ENCODE data around the gene KCNJ6. TPM values are rescaled to one million over a fixed set of nuclear protein-coding genes. Genes with fewer than 3 reads are reported as not detected.
"Not testable (repeated sequence)": the region's sequence is repeated elsewhere in the genome, so short reads cannot be mapped to it uniquely, and the experiment has no call there.

KCNJ6 gene, protein sequence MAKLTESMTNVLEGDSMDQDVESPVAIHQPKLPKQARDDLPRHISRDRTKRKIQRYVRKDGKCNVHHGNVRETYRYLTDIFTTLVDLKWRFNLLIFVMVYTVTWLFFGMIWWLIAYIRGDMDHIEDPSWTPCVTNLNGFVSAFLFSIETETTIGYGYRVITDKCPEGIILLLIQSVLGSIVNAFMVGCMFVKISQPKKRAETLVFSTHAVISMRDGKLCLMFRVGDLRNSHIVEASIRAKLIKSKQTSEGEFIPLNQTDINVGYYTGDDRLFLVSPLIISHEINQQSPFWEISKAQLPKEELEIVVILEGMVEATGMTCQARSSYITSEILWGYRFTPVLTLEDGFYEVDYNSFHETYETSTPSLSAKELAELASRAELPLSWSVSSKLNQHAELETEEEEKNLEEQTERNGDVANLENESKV
- not detected for total RNA-seq

DNA sequence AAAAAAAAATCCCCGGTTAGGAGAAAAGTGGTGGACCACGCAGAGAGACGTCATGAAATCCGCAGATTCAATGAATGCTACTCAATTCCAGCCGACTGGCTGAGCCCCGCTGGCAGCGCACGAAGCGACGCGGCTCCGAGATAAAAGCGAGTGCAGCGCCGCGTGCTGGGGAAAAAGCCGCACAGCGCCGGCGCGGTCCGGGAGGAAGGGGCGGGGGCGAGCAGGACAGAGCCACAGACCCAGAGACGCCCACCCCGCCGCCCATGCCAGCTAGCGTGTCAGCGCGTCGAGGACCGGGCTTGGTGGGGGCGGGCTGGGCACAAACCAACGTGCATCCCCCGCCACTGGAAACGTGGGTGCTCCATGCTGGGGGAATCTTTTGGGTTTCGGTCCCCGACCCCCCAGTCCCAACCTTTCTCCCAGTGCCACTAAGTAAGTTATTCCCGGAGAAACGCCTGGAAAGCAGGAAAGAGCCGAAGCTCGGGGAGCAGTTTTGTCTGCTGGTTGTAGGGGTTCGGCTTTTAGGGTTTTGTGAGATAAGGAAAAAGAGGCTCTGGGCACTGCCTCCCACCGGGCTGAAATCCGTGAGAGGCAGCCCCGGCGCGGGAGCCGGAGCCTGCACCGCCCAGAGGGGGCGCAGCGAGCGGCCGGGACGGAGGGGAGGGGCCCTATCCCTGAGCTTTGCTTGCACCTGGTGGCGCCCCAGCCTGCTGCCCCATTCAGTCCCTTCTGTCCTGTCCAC, at the start of gene KCNJ6:
TSS of gene KCNJ6 (minus strand) at position 148 of the 742 bp plus-strand sequence. CDS start 75,775 bp downstream, outside the sequence.
- no peak for DNase-seq

DNA sequence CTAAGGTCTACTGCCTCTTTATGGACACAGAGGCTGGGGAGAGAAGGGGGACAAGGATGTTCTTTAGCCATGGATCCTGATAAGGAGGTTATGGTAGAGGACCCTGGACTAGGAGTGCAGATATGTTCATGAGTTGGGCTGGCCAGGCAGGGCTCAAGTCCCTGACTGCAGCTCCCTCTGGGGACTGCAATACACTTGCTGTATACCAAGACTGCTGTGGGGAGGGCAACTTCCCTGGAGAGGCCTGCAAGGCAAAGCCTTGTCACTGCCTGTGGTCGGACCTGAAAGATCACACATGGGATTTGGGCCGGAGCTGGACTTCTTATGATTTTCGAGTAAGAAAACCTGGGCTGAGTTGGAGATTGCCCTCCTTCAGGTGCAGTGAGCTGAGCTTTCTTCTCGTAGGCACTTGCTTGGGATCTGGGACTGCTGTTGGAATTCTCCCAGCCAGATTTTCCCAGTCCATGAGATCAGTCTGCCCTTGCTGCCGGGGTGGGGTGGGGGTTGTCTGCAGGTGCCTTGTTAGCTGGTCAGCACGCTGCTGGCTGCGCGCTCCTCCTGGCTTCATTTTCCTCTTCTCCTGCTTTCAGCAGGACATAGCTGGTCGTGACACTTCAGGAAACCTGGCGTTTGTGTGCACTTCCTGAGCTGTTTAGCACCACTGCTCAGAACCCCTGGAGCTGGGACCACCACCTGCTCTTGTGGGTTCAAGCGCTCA, 49.0 kb upstream of the KCNJ6 start:
- no peak for DNase-seq

DNA sequence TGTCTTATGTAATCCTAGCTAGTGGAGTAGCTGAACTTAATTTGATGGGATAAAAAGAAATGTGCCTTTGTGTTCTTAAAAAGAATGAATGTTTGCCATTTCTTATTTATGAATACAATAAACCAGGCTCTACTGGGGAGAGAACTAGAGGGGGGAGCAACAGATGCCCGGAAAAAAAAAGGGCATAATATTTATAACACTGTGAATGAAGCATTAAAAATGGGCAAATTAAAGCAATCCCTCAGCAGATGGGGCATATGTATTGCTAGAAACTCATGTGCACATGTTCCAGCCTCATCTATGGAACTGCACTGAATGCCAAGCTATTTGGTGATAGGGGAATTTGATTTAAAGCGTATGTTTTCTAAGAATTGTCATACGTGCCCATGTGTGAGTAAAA, 42.3 kb upstream of the KCNJ6 start:
- no peak for DNase-seq

DNA sequence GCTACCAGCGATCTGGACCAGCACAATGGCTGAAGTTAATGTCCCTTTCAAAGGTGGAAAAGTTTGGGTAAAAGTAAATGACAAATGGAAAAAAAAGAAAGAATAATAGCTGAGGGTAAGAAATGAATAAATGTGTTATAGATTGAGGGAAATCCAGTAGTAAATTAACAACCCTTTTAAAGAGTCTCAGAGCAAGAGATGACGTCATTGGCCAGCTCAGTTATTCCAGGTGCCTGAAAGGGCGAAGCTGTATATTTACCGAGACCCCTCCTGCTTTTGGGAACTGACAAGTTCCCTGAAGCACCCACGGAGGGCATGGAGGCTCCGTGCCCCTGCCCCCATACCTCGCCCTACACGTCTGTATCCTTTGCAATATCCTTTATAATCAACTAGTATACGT, 40.5 kb upstream of the KCNJ6 start:
- DNase-seq, result no peak

DNA sequence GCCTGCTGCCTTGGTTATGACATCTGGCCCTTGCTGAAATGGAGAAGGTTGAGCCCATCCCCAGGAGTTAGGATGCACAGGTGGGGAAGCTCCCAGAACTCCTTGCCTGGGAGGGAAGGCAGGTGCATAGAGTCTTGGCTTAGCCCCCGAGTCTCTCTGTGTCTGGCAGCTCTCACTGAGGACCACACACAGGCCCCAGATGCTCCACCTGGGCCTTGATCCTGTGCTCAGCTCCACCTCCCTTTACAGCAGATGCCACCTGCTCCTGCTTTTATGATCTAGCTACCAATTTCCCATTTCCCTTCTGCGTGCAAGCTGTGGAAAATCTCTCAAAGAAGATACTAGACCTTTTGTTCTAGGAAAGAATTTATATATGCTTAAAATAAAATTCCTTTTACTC, 28.8 kb upstream of the KCNJ6 start:
- DNase-seq, result no peak

DNA sequence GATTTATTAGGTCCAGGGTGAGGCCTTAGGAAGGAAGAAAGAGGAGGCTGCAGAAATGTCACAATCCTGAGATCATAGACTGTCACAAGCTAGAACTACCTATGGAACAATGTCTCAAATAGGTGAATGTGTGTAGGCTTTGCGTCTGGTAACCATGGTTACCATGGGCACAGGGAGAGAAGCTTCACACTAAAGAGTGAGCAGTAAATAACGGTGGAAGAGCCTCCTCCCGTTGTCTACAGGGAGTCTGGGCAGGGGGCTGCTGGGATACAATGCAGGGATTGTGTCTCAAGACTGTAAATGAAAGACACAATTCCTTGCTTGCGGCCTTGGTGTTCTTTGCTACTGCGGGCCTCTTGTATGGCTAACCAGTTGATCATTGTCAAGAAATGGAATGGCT, 28.2 kb upstream of the KCNJ6 start:
- no peak for DNase-seq

DNA sequence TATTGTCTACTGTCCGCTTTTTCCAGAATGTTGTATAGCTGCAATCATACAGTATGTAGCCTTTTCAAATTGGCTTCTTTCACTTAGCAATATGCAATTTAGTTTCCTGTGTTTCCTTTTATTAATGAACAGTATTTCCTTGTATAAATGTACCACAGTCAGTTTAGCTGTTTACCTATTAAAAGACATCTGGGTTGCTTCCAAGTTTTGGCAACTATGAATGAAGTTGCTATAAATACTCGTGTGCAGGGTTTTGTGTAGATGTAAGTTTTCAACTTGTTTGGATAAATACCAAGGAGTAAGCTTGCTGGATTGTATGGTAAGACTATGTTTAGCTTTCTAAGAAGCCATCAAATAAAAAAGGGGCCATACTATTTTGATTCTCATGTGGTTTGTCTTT, 24.4 kb upstream of the KCNJ6 start:
- no peak for DNase-seq

DNA sequence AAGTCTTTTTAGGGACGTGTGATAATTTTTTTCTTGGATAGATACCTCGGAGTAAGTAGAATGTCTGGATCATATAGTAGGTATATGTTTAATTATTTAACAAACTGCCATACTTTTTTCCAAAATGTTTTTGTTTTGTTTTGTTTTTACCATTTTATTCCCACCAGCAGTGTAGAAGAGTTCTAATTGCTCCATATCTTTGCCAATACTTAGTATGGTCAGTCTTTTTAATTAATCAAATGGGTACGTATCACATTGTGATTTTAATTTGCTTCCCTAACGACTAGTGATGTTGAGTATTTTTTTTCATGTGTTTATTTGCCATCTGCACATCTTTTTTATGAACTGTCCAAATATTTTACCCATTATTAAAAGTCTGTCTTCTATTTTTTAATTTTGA, 23.6 kb upstream of the KCNJ6 start:
- DNase-seq, result no peak

DNA sequence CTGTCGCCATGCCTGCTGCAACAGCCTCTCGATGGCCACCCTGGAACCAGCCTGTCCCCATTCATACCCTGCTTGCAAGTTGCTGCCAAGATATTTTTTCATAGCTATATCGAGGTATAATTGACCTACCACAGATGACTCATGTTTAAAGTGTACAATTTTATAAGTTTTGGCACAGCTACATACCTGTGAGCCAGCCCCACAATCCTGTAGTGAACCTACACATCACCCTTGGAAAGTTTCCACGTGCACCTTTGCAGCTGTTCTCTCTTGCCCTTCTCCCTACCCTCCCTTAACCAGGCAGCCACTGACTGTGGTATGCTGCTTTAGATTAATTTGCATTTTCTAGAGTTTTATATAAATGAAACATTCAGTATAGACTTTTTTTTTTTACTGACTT, 23.0 kb upstream of the KCNJ6 start:
- DNase-seq, result no peak

DNA sequence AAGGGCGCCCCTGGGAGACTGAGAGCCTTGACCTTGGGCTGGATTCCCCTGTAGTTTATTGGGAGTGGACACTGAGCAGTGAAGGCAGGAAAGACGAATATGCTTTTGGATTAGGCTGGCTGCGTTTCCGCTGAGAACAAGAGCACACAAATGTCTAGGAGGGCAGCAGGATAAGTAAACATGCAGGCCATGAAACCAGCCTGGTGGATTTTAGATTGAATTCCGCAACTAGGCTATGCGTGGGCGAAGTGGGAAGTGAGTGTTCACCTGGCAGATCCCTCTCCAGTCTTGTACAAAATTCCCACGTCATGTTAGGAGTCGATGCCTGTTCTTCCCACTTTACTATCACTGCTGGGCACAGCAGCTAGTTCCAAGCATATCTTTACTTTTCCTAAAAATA, 21.4 kb upstream of the KCNJ6 start:
- DNase-seq, result no peak

DNA sequence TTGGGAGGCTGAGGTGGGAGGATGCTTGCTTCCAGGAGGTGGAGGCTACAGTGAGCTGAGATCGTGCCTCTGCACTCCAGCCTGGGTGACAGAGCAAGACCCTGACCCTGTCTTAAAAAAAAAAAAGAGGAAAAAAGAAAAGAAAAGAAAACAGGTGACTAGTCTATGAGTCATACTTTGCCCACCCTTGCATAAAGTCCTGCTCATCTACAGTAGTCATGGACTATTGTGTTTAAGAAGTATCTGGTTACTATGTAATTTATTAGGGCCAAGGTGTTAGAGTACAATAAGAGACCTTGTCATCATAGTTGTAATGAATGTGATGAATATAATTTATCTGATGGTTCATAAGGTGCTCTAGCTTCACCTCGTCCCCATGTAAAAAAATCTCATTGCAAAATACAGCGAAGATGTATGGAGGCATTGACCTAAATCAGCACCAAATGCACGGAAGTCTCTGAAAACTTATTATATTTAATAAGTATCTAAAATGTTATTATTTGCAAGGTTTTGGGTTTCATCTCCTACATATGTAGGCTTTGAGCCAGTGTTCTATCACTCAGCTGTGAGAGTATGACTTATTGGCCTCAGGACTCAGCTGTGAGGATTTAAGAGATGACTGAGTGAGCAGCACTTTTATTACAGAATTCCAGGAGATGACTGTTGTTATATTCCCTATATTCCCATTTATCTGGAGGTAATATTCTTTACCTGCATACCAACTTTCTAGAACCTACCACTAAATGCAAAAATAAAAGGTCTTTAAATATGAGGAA, 19.9 kb upstream of the KCNJ6 start:
- DNase-seq, result no peak

DNA sequence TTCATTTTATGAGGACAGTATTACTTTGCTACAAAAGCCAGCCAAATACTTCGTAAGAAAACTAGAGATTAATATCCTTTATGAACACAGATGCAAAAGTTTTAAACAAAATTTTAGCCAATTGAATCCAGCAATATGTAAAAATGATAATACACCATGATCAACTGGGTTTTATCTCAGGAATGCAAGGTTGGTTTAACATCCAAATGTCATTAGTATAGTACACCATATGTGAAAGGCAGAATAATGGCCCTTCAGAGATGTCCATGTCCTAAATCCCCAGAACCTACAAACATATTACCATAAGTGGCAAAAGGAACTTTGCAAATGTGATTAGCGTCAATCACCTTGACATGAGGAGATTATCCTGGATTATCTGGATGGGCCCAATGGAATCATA, 16.7 kb upstream of the KCNJ6 start:
- no peak for DNase-seq

DNA sequence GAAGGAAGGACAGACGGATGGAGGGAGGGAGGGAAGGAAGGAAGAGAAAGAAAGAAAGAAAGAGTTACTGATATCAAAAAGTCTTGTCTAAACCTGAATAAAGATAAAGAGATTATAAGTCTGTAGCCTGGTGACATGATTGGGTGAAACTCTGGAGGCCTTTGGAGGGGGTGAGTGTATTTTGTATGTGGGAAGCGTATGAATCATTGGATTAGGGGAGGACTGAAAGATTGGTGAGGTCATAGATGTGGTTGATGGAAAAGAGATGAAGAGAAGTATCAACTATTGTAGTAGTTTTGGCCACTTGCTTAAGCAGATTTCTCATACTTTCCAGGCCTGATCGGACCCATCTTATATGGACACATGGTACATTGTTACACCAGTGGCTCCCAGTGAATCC, 11.5 kb upstream of the KCNJ6 start:
- no peak for DNase-seq

DNA sequence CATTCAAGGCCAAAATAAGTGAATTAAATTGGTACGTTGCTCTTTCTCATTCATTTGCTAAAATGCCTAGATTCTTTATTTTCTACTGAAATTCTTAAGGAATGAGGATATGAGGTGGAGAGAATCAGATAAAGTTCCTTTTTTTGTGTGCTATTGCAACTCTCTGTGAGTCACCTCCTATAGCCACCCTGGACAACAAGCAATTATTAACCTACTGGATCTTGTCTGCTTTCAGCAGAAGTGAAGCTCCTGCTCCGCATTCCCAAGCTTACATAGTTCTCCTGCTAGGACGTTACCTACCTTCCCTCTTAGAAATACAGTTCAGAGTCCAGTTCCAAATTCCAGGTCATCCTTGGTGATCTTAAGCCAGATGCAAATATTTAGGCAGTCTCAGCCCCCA, 4.8 kb upstream of the KCNJ6 start:
- no peak for DNase-seq

DNA sequence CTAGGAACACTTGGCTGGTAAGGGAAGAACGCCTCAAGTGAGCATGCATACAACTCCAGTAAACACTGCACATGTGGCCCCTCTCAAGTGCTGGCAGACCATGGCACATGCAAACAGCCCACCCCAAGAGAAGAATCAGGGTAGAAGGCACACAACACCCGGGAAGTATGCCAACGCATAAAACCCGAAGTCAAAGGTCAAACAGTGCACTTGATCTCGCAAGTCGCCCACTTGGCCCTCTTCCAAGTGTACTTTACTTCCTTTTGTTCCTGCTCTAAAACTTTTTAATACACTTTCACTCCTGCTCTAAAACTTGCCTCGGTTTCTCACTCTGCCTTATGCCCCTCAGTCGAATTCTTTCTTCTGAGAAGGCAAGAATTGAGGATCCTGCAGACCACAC, 4.0 kb upstream of the KCNJ6 start:
- not testable (repeated sequence) for DNase-seq

DNA sequence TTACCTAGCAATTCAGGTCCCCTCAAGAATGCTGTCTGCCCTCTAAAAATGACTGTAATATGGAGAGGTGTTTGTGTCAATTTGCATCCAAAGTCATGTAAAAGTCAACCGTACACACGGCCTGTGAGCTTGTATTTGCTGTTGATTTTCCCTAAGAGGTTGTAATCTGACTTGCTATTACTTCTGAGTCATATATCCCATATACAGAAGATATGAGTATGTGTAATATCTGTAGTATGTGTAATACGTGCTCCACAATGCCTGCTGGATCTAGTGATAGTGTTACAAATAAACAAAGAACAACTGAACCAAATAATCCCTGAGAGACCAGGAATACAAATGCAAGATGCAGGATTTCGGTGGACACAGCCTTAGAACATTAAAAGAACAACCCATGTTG, 1.4 kb upstream of the KCNJ6 start:
- no peak for DNase-seq

DNA sequence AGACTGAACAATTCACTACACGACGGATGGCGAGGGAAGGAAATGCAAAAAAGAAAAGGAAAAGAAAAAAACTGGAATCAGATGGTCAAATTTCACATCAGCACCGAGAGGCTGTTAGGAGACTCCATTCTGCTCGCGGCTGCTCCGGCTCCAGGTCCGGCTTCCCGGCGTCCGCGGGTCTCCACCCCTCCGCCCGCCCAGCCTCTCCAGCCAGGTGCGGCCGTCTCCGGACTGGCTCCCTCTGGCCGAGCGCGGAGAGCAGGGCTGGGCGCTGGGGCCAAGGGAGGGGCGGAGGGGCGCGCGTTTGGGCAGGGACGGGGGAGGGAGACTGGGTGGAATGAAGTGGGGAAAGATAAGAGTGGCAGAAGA, 332 bp downstream of the KCNJ6 start:
- no peak for DNase-seq

DNA sequence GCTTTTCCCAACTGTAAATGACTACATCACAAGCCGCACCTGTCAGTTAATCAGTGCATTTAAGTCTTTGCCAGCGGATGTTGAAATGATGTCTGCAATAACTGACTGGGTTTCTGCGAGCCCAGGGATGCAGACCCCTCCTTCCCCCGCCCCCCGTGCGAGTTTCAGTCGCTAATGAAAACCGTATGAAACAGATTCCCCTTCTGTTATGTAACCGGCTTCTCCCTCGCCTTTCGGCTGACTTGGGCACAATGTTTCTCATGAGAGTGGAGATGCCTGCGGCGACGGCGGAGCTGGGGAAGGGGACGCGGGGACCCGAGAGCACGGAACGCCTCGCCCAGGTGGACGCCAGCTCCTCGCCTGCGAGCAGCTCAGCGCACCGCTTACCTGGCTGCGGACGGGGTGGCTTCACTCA, 753 bp downstream of the KCNJ6 start:
- no peak for DNase-seq

DNA sequence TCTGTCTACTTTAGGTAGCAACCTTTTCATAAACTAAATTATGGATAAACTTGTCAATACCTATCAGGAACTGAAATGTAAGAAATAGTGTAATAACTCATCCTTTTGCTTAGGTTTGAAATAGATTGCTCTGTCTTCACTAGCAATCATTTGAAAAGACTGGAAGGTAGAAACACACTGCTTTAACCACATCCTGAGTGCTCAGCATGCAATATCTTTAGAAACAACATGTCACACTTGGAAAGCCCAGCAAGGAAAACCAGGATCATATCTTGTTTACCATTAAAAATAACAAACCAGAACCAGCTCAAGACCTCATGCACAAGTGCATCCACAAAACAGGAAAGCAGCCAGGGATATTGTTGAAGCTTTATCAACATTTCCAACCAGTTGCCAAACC, 3.6 kb downstream of the KCNJ6 start:
- no peak for DNase-seq

DNA sequence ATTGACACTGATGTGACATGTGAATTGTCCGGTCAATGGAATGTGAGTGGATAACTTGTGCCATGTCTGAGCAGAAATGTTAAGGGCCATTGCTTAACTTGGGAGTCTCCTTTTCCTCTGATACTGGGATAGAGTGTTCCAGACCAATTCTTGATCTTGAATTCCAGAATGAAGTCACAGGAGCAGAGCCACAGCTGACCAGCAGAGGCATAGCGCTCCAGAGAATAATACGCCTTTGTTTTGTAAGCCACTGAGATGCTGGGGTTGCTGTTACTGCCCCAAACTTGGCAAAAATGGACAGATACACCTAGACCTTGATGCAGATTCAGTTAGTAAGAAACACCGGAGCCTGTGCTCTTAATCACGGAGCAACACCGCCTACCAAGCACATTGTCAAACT, 6.3 kb downstream of the KCNJ6 start:
- no peak for DNase-seq

DNA sequence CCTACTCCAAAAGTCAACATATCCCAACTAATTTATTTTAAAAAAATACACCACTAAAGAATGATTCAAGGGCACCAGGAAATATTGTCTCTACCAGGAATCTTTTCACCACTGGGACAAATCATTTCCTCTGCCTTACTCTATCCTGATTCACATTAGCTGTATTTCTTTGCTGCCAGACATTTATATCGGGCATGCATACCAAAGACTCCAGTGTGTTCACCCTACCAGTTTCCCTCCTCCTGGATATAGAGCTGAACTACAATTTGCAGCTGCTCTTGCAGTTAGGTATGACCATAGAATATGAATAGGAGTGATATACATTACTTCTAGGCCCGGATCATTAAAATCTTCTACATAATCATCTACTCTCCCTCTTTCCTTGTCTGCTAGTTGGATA, 7.6 kb downstream of the KCNJ6 start:
- DNase-seq, result no peak

DNA sequence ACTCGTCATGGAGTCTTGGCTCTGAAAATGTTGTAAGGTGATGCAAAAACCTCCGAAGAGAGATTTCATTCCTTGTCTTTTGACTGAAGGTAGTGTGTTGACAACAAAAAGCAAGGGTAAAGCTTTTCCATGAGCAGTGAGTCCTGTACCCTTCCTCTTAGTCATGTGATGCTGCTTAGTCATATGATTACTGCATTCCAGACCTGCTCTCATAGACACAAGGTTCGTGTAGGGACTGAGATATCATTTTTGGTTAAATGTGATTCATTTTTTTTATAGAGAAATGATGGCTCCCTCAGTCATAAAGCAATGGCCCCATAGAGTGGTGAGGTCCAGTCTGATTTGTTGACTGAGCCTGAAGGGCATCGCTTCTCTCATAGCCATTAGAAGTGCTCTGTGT, 9.2 kb downstream of the KCNJ6 start:
- no peak for DNase-seq

DNA sequence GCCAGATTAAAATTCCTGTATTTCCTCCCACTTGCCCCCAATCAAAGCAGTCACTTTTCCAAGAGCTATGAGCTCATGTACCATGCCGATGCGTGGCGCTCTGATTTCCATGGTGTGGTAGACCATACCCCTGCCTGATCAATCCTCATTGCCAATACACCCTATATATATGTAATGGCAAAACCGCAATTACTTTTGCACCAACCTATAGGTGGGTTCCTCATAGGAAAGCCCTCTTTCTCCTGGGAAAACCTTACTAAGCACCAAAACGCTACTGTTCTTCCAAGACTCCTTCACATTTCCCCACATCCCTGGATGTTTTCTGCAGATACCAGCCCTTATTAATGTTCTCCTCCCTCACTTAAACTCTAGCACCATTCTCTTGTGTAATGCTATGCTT, 11.0 kb downstream of the KCNJ6 start:
- DNase-seq, result no peak

Measured in effector CD4-positive, alpha-beta T cell (primary cell).